Hematopoietic multipotent progenitor cell (in vitro differentiated cells): ENCODE results near the gene ELAVL2. TPM values are rescaled to one million over a fixed set of nuclear protein-coding genes. Genes with fewer than 3 reads are reported as not detected.
A peak's percentile ranks its signal among the peaks of the same experiment; 100 is the strongest.

Source experiments
- DNase-seq, 3 donors: peaks; one replicate each; pipeline ENCODE4 v3.0.0-alpha.2; 2011 to 2015; ENCODE audit warnings: low read depth in 2 of 3, low spot score in 2 of 3
- total RNA-seq: library from RNA; depleted of rRNA; stranded (reverse); fragments of >200 nt; gene quantifications from one replicate; pipeline ENCODE4 v1.2.3, GENCODE V29; 2012

The ELAVL2 gene
- total RNA-seq, 1 donor: not detected

DNA sequence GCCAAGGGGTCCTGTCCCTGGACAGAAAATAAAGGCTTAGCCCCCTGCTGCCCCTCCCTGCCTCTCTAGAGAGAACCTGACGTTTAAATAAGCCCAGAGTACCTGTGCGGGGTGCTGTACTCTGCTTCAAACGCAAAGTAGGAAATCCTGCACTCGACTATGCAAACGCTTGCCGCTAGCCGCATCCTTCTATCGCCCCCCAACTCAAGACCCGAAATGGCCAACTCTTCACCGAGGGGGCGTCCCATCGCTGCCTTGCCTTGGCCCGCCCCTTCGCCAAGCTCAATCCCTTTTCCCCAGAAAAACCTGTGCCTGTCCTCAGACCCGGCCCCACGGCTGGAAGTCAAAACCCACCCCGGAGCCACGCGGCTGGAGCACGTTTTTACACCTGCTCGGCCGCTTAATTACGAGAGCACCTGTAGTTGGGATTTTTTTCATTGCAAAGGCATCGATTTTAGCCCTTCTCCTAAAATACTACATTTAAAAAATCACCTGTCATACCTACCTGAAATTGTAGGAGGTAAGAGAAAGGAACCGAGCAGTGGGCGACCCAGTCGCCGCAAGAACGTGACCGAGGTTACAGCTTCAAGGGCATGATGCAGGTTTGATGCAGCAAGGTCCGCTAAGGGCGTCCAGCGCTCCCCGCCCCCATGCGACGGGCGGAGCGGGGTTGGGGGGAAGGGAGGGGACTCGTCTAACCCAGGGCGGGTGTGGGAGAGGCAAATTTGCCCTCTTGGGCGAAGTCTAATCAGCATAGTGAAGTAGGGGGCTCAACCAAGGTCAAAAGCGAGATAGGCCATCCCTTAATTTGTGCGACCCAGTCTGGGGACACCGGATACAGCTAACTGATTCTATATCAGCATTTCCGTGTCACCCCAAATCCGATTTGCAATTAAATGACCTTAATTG is 3.5 kb downstream of the ELAVL2 start:
- no peak for DNase-seq

DNA sequence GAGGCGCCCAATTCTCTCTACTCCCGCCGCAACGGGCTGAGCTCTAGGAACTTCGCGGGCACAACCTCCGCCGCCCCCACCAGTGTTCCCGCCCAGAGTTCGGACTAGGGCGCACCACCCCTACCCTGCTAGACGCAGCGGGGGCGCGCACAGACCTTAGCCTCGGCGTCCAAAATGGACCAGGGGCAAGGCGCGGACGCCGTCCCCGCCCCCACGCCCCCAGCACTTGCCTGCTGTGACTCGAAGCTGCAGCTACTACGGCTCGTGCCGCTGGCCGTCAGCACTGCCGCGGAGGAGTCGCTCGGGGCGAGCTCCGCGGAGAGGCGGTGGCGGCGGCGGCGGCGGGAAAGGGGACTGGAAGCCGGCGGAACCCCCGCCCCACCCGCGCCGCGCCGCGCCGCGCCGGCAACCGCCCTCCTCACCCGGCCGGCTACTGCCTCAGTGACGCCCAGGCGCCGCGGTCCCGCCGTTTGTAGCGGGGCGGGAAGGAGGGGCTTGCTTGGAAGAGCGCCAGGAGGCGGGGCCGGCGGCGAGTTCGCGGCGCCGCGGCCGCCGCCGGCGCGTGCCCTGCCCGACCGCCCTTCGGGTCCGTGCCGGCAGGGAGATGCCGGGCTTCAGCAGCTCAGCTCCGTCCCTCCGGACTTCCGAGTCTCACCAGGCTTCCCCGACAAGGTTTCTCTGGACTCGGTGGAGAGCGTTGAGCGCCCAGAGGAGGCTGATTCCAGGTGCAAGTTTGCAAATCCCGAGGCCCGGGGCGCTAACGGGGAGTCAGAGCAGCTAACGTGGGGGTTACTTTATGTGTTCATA is 4.5 kb downstream of the ELAVL2 start:
- peak in 1 of 3 donors; percentile 14 for DNase-seq

DNA sequence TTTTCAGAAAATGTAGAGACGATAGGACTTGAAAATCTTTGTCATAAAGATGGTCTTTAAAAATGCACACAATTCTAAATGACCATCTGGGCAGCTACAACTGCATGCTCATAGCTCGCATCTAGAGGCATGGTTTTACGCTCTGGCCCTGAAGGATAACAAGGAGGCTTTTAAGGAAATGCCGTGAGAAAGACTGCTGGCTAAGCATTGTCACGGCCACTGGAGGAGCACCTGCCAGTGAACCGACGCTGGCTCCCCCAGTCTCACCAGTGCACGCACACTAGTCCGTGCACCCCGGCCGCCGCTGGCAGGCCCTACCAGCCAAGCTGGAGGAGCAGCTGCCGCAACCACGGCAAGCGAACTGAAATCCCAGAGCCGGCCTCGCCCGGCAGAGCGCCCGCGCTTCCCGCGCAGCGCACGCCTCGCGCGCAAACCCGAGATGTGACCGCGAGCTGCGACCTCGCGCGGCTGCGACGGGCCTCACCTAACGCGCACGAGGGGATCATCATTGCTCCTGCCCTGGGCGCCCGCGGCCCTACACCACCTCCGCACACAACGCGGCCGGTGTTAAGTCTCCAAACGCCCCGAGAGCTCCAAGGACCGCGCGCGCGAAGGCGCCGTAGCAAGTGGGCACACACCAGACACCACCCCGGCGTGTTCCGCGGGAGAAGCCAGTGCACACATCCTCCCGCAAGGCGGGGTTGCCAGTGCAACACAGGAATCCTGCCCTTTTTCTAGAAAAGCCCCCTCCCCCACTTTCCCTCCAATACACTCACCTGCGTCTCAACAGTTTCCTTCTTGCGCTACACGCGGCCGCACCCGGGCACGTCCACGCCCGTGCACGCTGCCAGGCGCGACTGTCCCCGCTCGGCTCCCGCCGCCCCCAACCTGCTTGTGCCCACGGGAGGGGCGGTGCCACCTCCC is 5.3 kb downstream of the ELAVL2 start:
- no peak for DNase-seq

DNA sequence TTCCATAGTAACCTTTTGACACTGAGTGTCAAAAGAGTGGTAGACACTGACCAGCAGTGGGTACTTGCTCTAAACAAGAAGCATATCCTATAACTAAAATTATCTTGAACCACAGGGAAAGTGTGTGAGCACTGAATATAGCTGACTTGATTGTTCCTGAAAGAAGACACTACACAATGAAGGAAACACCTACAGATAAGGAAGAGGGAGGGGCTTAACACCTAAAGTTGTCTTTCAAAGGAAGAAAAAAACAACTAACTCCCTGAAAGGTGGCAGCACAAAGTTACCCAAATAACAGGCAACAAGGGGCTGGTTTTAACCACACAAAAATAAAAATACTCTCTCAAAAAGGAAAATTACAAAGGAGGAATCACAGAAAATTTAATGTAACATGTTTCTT is 6.6 kb downstream of the ELAVL2 start:
- no peak for DNase-seq

DNA sequence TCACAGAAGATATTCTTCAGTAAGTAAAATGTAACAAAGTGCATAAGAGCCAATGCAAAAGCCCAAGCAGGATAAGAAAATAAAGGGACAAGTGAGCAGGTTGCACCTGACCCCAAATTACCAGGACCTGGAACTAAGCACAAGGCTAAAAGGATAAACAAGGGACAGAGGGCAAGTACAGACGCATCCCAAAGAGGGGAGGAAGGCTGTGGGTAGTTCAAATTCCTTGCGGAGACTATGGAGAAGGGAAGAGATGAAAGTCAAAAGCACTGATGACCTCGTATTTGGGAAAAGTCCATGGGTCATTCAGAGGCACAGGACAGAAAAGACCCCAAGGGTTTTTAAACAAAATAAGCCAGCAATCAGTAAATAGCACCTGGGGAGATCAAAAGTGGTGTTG is 11.8 kb downstream of the ELAVL2 start:
- DNase-seq: no peak

DNA sequence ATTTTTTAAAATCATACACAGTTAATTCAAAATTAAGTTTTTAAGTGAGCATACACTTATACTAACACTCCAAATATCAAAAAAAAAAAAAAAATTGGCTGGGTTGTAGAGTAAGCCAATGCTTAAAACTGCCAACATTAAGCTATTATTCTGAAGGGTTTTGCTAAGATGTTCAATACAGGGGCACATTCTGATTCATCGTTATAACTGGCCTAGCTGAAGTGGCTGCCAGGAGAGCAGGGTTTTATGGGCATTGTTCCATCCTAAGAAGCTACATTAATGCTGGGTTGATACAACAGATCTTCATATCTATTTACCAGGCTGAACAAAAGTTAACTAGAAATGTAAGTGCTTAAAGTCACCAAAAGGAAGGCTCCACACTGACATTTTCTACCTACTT is 13.4 kb downstream of the ELAVL2 start:
- DNase-seq: no peak

DNA sequence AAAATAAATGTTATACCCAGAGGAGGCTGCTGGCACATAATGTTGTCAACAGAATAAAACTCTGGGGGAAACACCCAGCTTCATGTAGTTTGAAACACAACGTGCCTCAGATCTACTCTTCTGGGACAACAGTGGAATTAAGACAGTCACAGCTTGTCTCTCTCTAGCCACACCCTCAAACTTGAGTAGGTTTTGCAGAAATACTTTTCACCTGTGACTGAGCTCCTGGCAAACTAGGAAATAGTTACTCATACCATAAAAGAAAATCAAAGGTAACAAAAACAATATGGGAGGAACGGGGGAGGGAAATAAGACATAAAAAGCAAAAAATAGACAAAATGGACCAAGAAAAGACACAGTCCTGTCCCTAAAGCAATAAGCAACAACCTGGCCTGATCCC is 14.4 kb downstream of the ELAVL2 start:
- no peak for DNase-seq

DNA sequence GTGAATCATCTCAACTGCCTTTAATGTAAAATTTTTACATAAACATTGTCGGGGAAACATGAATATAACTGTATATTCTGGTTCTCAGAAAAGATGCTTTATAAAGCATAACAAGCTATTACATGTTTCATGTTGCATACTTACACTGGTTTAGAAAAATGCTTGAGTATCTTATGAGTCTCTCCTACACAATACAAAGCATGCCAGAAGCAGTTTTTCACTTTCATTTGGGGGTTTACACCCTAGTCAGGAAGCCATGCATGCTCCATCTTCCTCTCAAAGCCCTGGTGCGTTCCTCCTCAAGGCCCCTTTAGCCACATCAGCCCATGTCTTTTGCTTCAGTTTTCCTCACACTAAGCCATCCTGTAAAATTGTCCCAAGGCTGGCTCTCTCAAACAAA is 22.8 kb downstream of the ELAVL2 start:
- no peak for DNase-seq

DNA sequence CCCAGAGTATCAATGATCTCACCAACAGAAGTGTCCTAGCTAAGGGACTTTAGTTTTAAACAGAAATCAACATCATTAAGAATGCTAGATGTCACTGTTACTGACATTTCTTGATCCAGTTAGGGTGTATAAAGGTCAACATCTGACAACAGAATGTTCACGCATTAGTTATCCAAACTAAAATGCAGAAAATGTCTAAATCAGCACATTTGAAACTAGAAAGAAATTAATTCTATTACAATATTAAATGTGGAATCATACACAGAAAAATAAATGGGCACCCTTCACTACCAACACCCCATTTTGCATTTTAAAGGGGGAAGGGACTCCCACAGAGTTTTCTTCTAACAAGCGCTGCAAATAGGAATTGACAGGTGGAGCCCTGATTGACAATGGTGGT is 24.5 kb downstream of the ELAVL2 start:
- no peak for DNase-seq

DNA sequence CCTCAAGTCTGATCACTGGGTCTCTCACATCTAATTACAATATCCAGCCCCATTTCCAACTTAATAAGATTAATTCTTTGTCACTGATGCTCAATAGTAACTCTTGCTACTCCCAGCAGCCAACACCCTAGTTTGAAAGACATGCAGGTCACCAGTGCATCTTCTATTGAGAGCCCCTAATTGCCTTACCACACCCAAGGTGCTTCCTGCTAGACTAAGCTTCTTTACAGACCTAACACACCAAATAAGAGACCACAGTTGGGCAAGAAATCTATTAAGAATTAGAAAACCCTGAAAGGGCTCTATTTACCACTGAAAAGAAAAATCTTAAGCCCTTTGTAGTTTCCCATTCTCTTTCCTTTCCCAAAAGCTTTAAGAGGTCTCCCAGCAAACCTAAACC is 26.5 kb downstream of the ELAVL2 start:
- no peak for DNase-seq

DNA sequence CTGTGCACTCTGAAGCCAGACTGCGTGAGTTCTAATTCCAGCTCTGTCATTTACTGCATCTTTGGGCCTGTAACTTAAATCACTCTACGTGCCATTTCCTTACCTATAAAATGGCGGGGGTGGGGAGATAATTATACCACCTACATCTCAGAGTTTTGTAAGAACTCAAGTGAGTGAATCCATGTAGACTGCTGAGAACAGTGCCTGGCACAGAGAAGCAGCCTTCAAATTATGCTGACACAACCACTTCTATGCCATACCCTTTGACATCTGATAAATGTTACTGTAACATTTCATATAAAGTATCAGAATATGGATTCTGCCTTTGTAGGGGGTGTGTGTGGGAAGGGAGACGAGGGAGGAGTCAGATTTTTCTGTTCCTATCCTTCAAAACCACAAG is 27.7 kb downstream of the ELAVL2 start:
- no peak for DNase-seq

DNA sequence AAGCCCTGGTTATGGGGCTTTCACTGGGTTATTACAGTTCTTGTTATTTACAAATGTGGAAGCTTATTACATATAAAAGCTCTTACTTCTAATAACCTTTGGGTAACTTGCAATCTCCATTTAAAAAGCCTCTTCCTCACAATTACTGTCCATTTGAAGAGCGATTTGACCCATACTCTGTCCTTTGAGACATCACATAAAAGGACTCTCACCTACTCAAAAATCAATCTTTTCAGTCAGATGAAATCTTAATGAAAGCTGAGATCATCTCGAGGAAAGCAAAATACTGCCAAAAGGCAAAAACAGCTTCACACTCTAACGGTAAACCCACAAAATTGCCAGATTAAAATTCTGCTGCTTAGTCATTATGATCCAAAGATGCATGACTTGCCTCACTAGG is 29.8 kb downstream of the ELAVL2 start:
- no peak for DNase-seq

DNA sequence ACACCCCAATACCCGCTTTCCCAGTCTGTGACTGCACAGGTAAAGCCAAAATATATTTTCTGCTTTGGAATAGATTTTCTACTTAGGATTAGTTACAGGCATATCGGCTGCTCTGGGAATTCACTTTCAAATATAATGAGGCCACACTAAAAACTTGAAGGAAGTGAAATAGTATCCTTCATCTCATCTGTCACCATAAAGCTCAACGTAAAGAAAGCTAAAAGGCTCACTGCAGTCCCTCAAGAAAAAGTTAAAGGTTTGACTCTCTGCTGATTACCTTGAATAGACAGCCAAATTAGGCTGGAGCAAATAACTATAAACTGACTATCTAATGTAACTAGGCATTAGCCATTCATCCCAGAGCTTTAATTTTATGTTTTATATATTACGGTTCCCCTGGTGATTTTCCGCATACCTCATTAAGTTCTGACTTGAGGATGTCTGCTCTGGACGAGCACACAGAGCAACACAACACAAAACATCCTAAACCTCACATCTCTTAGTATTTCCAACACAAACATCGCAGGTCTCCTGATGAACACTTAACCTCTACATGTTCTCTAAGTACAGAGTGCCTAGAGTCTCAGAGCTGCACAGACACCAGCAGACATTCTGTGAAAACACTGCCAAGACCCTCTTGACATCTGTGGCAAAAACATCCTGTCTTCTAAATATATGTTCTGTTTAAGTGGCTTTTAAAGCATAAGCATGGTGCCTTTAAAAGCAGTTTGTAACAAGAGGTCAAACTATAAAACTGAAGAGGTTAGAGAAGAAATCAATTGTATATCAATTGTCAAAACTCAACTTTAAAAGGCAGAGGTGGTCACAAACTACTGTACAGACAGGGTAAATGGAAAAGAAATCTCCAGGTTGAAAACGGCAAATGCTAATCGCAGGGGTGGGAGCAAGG is 35.4 kb downstream of the ELAVL2 start:
- DNase-seq: no peak

DNA sequence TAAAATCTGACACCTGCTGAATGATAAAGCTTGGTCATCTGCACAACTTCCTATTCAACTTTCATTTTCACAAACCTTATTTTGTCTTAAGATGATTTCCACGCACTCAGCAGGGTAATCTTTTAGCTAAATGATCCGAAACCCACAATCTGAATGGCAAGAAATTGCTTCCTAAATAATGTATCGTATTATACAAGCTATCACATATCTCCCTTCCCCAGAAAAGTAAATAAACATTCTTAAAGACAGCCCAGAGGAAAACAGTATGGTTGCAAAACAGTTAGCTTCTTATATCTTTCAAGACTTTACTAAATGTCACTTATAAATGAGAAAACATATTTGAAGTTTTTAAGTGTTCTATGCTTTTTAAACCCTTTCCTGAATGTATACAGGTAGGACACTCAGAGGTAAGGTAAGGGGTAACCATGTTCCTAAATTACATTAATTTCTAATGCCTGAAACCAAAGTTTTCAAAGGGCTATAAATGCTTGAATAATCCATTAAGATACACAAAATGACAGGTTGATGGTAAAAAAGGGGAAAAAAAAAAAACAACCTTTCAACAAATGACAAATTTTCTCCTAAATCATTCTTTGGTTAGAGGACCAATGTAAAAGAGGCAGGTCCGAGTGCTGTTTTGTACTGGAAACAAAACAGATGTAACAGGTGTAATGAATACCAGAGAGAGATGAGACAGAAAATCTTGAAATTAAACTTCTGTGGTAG is 36.3 kb downstream of the ELAVL2 start:
- no peak for DNase-seq

DNA sequence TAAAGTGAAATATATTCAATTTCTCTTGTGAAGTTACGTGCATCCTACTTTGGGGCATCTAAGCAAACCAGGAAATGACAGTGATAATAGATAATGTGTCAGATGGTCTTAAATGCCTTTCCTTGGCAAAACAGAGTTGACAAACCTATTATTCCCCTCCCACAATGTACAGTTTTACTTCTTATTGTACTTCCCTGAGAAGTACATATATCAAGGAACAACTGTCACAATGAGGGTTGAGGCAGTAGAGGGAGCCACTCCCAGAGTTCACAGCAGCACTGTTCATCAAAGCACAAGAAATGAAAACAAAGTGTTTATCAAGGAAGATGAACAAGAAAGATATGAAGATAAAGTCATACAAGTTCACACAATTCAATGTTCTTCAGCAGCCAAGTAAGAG is 41.1 kb downstream of the ELAVL2 start:
- DNase-seq: no peak

DNA sequence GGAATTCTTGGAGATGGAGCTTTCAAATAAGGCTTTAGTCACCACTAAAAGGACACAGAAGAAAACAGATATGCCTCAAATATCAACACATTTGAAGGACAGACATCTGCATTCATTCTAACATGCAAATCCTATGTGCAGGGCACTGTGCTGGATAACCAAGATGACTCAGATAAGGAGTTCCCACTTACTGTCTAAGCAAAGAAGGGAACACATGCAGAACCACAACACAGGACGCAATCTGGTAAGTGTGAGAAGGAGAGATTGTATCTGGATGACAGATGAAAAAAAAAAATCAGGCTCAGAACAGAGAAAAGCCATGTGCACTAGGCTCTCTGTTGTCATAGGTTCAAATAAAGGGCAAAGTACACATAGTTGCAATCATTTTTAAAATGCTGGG is 42.5 kb downstream of the ELAVL2 start:
- no peak for DNase-seq

DNA sequence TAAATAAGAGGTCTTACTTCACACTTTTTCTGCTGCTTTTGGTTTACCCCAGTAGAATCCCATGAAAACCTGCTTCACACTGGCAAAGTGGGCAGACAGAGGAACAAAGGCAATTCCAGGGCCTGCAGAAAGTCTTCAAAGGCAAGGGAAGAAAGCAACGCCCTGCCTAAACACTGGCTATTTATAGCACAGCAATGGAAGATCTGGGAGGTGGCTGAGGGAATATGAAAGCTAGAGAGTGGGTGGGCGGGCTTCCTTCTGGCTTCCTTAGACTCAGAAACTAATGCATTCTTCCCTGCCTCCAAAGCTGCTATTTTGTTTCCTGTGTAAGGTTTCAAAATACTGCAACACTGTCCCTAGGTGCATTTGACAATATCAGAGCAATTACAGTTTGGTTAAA is 46.8 kb downstream of the ELAVL2 start:
- no peak for DNase-seq

DNA sequence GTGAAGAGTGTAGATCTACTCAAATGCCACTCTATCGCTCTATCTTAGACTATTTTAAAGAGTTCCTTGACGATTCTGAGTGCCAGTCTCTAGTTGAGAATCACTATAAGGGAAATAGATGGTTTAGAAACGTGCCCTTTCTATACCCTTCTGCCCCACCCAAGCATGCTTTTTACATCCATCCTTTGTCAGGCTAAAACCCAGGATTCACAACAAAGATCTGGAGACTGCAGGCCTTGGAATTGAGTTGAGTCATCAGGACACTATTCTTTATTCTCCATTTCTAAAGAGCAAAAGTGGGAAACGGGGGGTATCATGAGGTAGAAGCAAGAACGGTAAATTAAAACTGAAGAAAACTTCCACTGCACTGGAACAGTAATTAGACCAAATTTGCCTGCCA is 48.7 kb downstream of the ELAVL2 start:
- DNase-seq: no peak

DNA sequence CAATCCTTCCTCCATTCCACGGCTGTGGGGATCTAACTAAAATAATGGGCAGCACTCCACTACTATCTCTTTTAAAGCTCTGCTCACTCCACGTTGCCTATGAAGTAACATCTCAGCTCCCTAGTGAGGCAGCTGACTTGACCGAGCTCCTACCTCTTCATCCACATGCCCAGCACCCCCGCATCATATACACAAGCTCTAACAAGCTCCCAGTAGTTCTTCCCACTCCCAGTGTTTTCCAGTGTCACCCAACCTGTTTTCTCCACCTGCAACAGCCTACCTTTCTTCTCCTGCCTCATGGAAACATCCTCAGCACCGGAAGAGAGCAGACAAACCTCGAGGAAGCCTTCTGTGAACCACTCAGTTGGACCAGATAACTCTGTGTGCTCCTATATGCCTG is 50.5 kb downstream of the ELAVL2 start:
- no peak for DNase-seq
